HUES6 (cell line): ENCODE results near the gene MYH8.

Experiments
- H3K27ac ChIP-seq: 2 replicates; pipeline ENCODE4 v1.7.0; 2013; ENCODE audit warnings: low read depth, mild to moderate bottlenecking, low read length, inconsistent platforms
- H3K27me3 ChIP-seq: 2 replicates; pipeline ENCODE4 v1.6.1; 2013; ENCODE audit warnings: low read length; ENCODE audit not compliant: control insufficient read depth, insufficient read depth
- H3K36me3 ChIP-seq: 2 replicates; pipeline ENCODE4 v1.6.1; 2013; ENCODE audit warnings: low read length; ENCODE audit not compliant: control insufficient read depth, insufficient read depth
- H3K4me1 ChIP-seq: 2 replicates; pipeline ENCODE4 v1.6.1; 2013; ENCODE audit warnings: low read length; ENCODE audit not compliant: control insufficient read depth, insufficient read depth
- H3K4me3 ChIP-seq: 2 replicates; pipeline ENCODE4 v1.5.1; 2013; ENCODE audit warnings: low read depth, low read length
- H3K9ac ChIP-seq: one replicate; pipeline ENCODE4 v1.6.1; 2013; ENCODE audit warnings: mild to moderate bottlenecking, low read length
- H3K9me3 ChIP-seq: 2 replicates; pipeline ENCODE4 v1.6.1; 2013; ENCODE audit warnings: low read depth, low read length; ENCODE audit not compliant: control insufficient read depth, insufficient read depth

The MYH8 gene

DNA sequence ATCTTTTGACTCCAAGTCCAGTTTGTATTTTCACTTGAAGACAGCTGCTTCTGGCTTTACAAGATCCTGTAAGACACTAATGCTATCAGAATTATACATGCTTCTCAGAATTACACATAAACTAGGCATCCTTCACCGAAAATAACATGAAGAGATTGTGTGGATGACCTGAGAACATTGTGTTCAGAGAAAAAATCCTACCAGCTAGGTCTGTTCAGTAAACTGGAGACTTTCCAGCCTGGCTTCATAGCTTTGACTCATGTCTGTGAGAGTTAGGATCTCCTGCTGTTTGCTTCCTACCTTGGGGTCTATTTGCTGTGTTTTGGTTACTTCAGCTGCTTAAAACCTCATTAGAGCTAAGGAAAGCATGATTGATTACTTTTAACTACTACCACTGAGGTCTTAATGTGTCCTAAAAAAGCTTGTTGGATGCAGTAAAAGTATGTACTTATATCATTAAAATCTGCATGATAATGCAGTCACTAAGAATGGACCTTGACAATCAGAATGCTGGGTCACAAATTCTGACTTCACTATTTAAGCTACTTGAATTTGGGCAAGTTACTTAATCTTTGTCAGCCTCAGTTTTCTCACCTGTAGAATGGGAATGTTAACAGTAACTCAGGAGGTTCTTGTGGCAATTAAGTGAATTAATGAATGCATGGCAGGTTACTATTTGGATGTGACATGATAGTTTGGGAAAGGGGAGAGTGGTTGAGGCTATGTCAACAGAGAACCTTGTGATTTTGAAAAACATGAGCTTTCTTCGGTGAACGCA lies 40.9 kb downstream of the MYH8 start:
- Histone ChIP-seq H3K27me3 (no peaks in the 10 kb centered on the region), H3K9me3 (no peaks in the 10 kb centered on the region), H3K4me1 (peaks cover 10% of the 10 kb centered on the region; the same call in 1 of the 2 replicates), H3K9ac (no peak overlapping the region), H3K4me3 (no peak overlapping the region), H3K27ac (no peak overlapping the region), H3K36me3 (no peaks in the 10 kb centered on the region)

DNA sequence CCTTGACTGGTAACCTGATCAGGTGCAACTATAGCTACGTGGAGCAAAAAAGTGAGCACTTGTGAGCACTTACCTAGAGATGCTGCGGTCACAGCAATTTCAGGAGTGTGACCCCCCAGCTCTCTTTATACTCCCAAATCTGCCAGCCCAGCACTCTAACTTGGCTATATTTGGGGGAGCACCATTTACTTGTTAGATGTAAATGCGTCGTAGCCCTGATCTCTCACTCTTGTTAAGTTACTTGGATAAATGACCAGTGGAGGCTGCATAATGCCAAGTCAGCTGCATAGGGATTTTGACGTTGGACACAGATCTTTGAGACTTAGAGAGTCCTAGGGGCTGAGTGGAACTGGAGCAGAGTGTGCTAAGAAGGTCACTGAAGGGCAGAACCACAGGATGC lies 48.8 kb downstream of the MYH8 start, which contains the start of gene MYH13:
Gene MYH13 (minus strand): TSS at position 101 of the 400 bp plus-strand sequence. CDS start 8,476 bp downstream, outside the sequence.
- Histone ChIP-seq H3K4me1 (no peaks in the 10 kb centered on the region), H3K27me3 (no peaks in the 10 kb centered on the region), H3K9me3 (no peaks in the 10 kb centered on the region), H3K9ac (no peak within 1 kb of the TSS), H3K4me3 (no peak within 1 kb of the TSS), H3K36me3 (no peaks in the 10 kb centered on the region), H3K27ac (no peak within 1 kb of the TSS)

DNA sequence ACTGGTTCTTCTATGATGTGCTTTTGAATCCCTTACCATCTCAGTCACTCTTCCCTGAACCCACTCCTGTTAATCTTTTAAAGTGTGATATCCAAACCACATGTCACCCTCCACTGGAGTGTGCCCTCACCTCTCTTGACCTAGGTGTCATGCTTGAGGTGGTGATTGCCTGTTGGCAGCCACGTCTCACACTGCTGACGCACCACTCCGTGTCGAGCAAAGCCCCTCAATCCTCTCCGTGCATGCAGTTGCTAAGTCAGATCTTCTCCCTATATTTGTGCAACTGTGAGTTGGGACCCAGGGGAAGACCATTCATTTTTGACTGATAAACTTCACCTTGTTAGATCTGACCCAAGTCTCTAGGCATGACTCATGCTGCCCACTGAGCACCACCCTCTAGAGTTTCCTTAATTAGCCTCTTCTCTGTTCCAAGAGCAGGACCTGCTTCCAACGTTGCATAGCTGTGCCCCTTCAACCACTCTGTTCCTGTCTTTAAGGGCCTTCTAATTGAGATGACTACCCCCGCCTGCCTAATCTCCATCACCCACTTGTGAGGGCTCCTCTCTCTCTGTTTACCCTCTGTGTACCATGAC lies 51.6 kb downstream of the MYH8 start:
- Histone ChIP-seq H3K9me3 (no peaks in the 10 kb centered on the region), H3K36me3 (no peaks in the 10 kb centered on the region), H3K27me3 (no peaks in the 10 kb centered on the region), H3K9ac (no peak overlapping the region), H3K4me3 (no peak overlapping the region), H3K27ac (no peak overlapping the region), H3K4me1 (no peaks in the 10 kb centered on the region)

DNA sequence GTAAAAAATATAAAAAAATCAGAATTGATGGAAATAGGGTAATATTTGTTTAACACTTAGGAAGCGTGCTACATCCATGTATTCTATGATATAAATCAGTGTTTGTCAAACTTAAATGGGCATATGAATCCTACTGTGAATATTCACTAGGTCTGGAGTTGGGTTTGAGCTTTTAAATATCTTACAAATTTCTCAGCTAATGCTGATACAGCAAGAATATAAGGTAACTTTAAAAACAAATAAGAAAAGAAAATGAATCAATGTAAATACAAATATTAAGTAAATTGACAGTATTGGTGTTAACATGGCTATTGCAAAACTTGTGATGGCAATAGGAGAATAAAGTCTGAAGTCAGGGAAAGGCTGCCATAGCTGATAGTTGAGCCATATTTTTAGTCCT lies 52.5 kb downstream of the MYH8 start:
- H3K9ac ChIP-seq, result no peak overlapping the region
- H3K36me3 ChIP-seq, result no peaks in the 10 kb centered on the region
- no peak overlapping the region for H3K4me3 ChIP-seq
- H3K27me3 ChIP-seq, result no peaks in the 10 kb centered on the region
- no peaks in the 10 kb centered on the region for H3K4me1 ChIP-seq
- H3K27ac ChIP-seq, result no peak overlapping the region
- no peaks in the 10 kb centered on the region for H3K9me3 ChIP-seq

DNA sequence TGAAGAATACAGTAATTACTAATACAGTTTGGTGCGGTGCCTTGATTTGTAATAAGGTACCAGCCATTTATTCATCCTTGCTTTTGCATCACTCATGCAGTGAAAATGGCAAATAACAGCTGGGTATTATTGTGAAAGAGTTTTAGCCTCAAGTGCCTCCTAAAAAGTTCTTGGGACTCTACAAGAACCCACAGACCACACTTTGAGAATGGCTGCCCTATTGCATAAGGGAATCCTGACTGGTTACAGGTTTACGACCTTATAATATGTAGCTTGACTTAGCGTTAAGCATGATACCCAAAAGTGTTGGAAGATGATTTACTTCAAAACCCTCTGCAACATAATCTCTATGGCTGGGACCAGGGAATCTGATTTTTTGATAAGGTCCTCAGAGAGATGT lies 53.2 kb downstream of the MYH8 start:
- Histone ChIP-seq H3K4me1 (no peaks in the 10 kb centered on the region), H3K9ac (no peak overlapping the region), H3K36me3 (no peaks in the 10 kb centered on the region), H3K4me3 (no peak overlapping the region), H3K9me3 (no peaks in the 10 kb centered on the region), H3K27ac (no peak overlapping the region), H3K27me3 (no peaks in the 10 kb centered on the region)

DNA sequence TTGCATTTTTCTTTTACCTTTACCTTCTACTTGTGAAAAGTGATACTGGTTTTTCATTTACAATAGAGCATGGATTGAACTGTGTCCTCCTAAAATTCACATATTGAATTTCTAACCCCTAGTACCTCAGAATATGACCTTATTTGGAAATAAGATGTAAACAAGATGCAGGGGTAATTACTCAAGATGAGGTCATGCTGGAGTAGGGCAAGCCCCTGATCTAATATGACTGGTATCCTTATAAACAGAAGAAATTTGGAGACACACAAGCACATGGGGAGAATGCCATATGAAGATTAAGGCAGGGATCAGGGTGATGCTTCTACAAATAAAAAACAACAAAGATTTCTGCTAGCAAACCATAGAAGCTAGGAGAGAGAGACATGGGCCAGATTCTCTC lies 61.2 kb downstream of the MYH8 start:
- Histone ChIP-seq H3K36me3 (no peaks in the 10 kb centered on the region), H3K9ac (no peak overlapping the region), H3K27me3 (no peaks in the 10 kb centered on the region), H3K4me1 (no peaks in the 10 kb centered on the region), H3K27ac (no peak overlapping the region), H3K4me3 (no peak overlapping the region), H3K9me3 (no peaks in the 10 kb centered on the region)

DNA sequence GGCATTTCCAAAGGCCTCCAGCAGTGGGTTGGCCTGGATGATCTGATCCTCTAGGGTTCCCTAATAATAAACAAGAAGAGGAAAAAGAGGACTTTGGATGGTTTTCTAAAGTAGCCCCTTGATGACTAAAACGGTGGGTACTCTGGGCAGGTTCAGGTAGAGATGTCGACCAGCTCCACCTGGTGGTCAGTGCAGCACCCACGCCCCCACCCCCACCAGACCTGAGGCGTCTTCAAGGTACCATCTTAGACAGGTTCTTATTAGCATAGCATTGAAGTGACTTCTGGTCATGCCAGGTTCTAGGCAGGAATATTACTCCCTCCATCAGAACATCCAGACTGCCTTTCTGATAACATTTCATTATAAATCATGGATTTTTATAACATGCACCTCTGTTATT lies 64.0 kb downstream of the MYH8 start:
- H3K36me3 ChIP-seq, result no peaks in the 10 kb centered on the region
- H3K9me3 ChIP-seq, result no peaks in the 10 kb centered on the region
- H3K27me3 ChIP-seq, result no peaks in the 10 kb centered on the region
- H3K4me3 ChIP-seq, result no peak overlapping the region
- no peak overlapping the region for H3K9ac ChIP-seq
- H3K27ac ChIP-seq, result no peak overlapping the region
- H3K4me1 ChIP-seq, result no peaks in the 10 kb centered on the region

DNA sequence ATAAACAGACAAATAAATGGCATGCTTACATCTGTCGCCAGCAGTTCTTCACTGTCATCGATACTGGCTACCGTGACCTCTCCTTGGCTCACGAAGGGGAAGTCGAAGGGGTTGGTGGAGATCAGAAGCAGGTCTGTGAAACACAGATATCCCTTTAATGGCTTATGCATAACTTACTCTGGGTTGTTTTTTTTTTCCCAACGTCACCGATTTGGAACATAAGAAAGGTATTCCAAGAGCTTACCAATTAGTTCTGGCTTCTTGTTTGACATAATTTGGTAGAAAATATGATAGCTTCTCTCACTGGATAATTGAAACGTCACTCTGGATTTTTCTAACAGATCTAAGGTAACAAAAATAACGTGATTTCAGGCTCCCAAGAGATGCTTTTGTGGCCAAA lies 67.1 kb downstream of the MYH8 start:
- H3K27ac ChIP-seq, result no peak overlapping the region
- no peaks in the 10 kb centered on the region for H3K9me3 ChIP-seq
- H3K4me1 ChIP-seq, result no peaks in the 10 kb centered on the region
- H3K4me3 ChIP-seq, result no peak overlapping the region
- H3K36me3 ChIP-seq, result no peaks in the 10 kb centered on the region
- H3K9ac ChIP-seq, result no peak overlapping the region
- no peaks in the 10 kb centered on the region for H3K27me3 ChIP-seq

DNA sequence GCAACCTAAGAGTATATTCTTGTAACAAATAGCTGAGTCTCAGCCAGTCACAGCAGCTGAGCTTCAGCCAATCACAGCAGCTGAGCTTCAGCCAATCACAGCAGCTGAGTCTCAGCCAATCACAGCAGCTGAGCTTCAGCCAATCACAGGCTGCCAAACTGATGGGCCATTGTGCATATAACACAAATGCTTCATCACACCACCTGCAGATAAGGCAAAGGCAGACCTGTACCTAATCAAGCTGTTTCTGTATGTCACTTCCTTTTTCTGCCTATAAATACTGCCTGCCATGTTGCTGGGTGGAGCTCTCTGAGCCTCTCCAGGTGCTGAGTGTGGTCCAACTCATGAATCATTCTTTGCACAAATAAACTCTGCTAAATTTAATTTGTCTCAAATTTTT lies 68.9 kb downstream of the MYH8 start:
- no peaks in the 10 kb centered on the region for H3K9me3 ChIP-seq
- no peak overlapping the region for H3K27ac ChIP-seq
- H3K4me3 ChIP-seq, result no peak overlapping the region
- no peaks in the 10 kb centered on the region for H3K36me3 ChIP-seq
- no peaks in the 10 kb centered on the region for H3K27me3 ChIP-seq
- H3K9ac ChIP-seq, result no peak overlapping the region
- no peaks in the 10 kb centered on the region for H3K4me1 ChIP-seq

DNA sequence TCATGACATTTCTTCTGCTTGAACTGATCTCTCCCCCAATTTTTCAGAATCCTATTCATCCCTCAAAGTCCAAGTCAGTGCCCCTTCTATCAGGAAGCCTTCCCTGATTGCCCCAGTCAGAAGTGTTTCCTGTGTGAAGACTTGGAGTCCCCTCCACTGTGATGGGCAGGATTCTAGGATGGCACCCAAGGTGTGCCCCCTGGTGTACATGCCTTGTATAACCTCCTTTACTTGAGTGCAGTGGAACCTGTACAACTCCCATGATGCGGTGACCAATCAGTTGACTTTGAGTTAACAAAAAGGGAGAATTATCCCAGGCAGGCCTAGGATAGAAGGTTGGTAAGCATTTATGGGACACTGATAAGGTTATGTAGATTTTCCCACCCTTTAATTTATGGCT lies 72.3 kb downstream of the MYH8 start:
- Histone ChIP-seq H3K4me3 (no peak overlapping the region), H3K4me1 (no peaks in the 10 kb centered on the region), H3K9ac (no peak overlapping the region), H3K9me3 (no peaks in the 10 kb centered on the region), H3K27ac (no peak overlapping the region), H3K27me3 (no peaks in the 10 kb centered on the region), H3K36me3 (no peaks in the 10 kb centered on the region)

DNA sequence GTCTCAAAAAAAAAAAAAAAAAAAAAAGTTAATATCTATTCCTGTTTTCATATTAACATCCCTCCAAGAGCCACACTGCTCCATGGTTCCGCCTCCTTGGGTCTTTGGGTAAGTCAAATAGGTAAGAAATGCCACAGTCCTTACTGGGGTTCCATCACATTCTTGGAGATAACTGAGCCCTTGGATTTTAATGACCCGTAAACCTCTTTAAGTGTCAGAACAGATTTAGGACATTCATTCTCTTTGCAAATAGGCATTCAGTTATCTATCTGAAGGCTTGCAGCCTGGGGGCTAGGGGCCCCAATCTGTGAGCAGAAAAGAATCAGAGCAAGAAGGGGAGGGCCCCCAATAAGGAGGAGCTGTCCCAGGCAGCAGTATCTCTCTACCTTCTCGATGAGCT lies 76.9 kb downstream of the MYH8 start:
- Histone ChIP-seq H3K9ac (no peak overlapping the region), H3K36me3 (no peaks in the 10 kb centered on the region), H3K9me3 (no peaks in the 10 kb centered on the region), H3K27ac (no peak overlapping the region), H3K4me3 (no peak overlapping the region), H3K27me3 (no peaks in the 10 kb centered on the region), H3K4me1 (no peaks in the 10 kb centered on the region)
